GM21515 (cell line): Measurements from ENCODE around the gene CRIP2.
A peak's percentile ranks its signal among the peaks of the same experiment; 100 is the strongest.

Experiments used
- ATAC-seq: cut with Tn5 transposase; IDR thresholded peaks from one replicate; pipeline ENCODE4 v1.9.1; 2021; ENCODE audit not compliant: unreplicated experiment

The CRIP2 gene

DNA sequence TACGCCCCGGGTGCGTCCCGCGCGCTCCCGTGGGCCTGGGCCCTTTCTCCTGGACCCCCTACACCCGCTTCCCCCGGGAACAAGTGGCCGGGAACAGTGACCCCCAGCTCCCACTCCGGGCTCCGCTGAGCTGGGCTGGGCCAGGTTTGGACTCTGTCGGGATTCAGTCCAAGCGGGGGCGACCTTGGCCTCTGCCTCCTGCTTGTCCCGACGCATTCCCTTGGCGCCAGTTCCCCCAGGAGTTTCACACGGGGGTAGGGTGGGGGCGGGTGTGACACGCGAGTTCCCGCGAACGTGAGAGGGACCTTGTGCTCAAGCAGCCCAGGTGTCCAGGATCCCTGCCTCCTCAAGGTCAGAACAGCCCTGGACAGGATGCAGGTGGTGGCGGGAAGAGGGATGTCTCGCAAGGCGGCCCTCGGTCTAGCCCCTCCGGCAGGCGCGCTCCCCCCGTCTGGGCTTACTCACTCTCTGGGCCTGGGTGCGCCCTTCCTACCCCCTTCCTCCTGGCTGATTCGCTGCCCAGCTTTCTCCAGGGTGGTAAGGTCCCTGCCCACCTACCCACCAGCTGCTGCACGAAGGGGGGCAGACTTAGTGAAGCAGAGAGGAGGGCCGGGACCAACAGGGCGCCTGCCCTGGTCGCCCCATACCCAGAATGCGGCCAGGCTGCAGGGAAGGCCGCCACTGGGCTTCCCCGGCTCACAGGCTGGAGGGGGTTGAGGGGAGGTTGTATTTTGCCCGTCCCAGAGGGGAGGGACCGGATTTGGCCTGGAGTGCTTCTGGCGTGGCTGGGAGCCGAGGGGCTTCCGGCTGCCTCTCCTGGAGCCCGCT, 862 bp downstream of the CRIP2 start:
- ATAC-seq: no peak

DNA sequence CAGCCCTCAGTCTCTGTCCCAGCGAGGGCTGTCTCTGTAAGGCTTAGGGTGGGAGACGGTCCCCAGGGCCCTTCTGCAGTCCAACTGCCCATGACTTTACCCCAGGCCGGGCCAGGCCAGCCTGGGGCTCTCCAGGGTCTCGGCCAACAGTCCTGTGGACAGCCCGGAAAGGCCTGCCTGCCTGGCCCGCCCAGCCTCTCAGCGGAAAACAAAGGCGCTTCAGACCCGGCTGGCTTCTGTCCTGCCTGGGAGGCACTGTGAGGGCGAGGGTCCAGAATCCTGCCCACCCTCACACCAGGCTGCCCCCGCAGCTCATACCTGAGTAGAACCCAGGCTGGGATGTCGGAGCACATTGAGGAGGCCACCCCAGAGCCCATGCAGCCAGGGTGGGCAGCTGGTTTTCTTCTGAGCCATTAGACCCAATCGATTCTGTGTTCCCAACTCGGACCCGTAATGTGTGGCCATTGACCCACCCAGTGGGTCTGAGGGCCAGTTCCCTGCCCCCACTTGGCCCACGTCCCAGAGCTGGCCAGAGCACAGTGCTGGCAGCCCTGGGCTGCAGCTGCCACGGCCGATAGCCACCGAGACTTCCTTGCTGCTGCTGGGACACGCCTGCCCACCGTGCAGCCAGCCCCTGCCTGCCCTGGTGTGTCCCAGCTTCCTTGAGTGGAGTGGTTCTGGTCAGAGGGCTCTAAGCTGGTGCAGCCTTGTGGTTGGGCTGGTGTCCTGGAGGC, 1.6 kb downstream of the CRIP2 start:
- no peak for ATAC-seq

DNA sequence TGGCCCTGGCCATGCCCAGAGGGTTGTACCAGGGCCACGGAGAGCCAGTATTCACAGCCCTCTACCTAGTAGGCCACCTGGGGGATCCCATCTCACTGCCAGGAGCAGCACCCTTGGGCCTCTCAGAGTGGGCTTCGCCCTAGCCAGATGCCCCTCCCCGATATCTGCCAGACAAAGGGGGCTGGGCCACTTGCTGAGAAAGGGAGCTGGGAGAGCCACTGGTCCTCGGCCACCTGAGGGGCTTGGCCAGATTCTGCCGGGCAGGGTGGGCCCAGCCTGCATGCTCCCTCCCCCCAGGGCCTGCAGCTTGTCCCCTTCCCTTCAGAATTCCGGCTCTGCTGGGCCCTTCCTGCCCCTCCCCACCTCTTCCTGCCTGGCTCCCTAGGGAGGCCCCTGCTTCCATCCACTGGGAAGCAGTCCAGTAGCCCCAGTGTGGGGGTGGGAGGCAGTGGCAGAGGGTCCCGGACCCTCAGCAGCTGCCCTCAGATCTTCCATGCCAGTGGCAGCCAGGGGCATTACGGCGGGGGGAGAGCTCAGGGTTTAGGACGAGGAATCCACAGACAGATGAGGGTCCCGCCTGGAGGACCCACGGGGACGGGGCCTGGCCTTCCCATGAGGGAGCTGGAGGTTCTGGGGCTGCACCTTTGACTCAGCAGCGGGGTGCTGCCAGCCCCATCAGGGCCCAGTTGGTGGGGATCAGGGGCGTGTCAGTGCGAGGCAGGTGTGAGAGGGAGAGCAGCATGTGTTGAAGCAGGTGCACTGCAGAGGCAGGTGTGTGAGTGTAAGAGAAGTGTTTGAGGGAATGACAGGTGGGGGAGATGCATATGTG, 2.4 kb downstream of the CRIP2 start:
- ATAC-seq: no peak

DNA sequence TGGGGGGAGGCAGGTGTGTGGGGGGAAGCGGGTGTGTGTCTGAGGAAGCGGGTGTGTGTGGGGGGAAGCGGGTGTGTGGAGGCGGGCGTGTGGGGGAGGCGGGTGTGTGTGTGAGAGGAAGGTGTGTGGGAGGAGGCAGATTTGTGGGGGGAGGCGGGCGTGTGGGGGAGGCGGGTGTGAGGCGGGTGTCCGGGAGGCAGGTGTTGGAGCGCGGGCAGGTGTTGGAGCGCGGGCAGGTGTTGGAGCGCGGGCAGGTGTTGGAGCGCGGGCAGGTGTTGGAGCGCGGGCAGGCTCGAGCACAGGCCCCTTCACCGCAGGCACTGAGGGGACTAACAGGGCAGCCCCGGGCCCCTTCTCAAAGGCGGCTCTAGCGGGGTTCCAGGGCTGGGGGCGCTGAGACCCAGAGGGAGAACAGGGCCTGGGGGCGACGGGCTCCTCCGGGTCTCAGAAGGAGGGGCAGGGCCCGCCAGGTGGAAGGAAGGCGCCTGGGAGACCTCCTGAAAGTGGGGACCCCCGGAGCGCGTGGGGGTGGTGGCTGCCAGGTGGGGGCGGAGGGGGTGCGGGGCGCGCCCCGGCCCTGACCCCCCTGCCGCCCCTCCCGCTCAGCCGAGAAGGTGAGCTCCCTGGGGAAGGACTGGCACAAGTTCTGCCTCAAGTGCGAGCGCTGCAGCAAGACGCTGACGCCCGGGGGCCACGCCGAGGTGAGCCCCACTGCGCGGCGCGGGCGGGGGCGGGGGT, 3.2 kb downstream of the CRIP2 start:
- no peak for ATAC-seq

DNA sequence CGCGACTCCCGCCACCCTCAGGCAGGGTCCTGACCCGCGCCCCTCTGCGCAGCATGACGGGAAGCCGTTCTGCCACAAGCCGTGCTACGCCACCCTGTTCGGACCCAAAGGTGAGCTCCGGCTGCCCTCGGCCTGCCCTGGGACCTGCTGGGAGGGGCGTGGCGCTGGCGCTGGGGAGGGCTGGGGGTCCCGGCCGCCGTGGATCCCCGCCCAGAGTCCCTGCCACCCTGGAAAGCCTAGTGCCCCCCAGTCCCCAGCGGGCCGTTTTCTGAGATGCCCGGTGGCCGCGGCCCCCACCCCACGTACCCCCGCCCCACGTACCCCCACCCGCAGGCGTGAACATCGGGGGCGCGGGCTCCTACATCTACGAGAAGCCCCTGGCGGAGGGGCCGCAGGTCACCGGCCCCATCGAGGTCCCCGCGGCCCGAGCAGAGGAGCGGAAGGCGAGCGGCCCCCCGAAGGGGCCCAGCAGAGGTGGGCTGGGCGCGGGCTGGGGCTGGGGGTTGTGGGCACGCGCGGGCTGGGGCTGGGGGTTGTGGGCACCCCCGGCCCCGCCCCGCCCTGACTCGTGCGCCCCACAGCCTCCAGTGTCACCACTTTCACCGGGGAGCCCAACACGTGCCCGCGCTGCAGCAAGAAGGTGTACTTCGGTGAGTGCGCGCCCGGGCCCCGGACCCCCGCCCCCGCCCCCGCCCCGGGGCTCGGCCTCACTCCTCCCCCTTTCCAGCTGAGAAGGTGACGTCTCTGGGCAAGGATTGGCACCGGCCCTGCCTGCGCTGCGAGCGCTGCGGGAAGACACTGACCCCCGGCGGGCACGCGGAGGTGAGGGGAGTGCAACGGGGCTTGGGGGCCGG, 4.0 kb downstream of the CRIP2 start:
- ATAC-seq: no peak

DNA sequence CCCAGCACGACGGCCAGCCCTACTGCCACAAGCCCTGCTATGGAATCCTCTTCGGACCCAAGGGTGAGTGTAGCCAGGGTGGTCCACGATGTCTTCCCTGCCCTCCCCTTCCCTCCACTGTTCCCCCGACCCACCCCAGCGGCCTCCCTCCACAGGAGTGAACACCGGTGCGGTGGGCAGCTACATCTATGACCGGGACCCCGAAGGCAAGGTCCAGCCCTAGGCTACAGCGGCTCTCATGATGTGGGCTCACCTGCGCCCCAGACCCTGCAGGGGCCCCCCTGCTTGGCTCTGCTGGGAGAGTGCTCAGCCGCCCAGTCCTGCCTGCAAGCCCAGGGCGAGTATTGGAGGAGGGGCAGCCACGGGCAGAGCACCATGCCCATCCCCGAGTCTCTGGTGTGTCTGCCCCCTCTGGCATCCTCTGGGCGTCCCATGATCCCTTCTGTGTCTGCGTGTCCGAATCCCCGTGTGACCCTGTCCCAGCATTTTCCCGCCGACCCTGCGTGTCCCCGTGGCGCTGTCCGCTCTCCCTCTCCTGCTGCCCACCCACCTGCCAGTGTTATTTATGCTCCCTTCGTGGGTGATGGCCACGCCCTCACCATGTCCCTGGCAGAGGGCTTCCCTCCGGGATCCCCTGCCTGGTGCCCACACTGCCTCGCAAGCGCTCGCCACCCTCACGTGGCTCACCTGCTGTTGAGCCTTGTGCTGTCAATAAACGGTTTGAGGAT, 5.0 kb downstream of the CRIP2 start:
- no peak for ATAC-seq

DNA sequence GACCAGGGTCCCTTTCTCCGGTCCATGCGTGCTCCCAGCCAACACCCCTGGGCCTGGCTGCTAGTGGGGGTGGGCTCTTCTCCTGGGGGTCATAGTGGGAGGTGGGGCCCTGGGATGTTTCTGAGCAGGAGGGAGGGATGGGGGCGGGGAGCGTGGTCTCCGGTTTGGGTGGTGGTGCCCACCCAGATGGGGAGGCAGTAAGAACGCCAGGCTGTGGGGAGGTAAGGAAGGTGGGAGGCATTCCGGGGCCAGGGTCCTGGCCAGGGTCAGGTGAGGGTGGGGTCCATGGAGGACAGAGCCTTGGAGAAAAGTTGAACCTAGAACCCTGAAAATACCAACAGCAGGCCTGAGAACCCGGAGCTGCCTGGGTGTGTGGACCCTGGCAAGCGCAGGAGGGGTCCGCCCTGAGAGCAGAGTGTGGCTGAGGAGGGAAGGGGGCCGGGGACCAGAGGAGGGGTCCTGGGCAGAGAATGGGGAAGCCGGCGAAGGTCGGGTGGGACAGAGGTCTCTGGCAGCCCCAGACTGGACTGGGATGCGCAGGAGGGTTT, 5.7 kb downstream of the CRIP2 start:
- no peak for ATAC-seq

DNA sequence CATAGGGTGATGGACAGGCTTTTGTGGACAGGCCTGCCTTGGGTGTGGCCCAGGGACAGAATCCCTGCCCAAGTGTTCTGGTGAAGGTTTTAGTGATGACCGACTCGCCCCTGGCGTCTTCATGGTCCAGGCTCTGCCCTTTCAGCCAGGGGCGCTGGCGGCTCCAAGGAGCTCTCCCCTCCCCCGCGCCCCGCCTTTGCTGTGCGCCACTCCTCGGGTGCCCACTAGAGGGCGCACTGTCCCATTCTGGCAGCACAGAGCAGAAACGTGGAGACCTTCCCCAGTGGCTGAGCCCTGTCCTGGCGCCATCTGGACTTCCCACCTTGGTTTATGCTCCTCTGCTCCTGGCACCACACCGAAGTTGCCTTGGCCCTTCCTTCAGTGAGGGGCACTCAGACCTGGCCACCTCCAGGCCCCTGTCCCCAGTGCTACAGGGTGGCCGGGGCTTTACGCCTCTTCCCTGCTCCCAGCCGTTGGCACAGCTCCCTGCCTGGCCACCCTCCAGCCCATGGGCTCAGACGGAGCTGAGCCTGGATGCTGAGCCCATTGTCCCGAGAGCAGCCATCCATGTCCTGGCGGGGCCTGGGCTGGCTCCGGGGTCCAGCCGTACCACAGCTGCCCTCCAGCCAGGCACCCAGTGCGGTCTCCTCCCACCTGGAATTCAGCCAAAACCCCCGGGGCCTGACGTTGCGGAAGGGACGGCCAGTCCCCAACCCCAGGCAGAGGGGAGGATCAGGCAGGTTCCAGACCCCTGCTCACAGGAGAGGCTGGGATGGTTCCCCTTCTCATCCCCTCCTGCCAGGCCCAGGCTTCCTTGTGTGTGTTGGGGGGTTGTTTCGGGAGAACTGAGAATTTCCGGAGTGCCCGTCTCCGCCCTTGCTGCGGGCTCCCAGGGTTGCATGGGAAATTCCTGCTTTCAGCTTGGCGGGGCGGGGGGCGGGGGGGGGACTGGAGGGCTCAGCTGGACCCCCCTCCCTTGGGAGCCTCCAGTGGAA, 6.5 kb downstream of the CRIP2 start:
- ATAC-seq: peak; percentile 49

DNA sequence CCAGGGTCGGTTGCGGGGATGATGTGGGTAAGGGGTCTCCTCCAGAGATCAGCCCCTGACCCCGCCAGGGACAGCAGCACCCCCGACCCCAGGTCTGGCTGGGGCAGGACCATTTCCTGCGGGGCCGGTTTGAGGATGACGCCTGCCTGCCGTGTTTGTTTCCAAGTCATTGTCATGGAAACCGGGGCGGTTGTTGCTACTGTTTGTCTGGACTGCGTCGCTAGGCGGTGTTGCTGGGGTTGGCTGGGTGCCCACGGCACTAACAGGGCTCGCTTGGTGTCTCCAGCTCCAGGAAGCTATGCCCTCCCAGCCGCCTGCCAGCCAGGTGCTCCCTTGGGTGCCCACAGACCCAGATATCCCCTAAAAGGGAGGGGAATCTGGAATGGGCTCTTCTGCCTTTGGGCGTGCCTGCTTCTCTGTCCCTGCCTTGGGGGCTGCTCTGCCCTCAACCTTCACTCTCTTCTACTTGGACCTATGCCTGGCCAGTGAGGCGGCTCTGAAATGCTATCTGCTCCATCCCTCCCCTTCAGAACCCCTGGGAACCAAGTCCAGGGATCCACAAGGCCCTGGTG, 7.4 kb downstream of the CRIP2 start:
- ATAC-seq: peak; percentile 40

DNA sequence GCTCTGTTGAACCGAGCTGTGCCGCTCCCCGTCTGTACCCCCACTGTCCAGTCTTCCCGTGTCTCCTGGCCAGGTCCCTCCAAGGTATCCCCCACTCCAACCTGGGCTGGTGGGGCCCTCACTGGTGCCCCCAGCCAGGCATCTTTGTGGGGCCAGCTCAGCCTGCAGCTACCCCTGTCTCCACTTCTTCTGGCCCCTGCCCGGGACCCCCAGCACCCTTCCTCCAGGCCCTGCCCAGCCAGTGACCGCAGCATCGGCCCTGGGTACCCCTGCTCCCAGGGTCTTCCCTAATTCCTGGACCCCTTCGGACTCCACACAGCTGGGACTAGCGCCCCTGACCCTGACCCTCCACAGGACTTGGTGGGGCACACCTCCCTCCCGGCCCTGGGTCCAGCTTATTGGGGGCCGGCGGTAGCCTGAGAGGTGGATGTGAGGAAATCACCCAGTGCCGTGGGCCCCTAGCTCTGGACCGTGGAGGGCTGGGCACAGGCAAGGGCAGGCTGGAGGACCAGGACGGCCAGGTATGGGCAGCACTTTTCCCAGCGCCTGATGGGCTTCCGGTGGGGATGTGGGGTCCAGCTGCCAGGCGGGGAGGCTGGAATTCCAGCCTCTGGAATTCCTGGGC, 8.0 kb downstream of the CRIP2 start:
- ATAC-seq: no peak

DNA sequence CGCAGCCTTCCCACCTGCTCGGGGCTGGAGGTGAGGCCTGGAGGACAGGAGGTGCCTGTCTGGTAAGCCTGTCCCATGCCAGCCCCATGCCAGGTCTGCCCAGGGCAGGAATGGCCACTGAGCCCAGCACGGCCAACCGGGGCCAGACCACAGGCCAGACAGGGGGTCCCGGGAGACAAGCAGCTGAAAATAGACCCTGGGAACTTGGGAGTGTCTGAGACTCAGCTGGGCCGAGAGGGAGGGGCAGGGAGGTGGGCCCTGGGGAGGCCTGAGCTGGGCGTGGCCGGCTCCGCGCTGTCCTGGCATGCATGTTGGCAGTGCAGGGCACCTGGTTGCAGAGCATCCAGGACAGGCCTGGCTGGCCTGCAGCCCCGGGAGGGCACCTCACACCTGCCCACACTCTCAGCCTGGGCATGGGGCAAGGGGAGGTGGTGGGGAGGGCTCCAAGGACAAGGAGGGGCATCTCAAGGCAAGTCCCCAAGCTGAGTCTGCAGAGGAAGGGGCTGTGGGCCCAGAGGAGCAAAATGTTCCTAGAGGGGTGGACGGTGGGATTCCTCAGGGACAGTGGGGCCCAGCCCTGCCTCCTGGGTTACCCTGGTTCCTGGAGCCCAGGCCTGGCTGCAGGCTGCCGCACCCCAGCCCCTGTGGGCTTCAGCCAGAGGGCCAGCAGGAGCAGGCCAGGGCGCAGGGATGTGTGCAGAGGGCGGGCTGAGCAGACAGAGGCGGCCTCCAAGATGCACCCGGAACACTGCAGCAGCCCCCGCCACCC, 8.9 kb downstream of the CRIP2 start:
- no peak for ATAC-seq

DNA sequence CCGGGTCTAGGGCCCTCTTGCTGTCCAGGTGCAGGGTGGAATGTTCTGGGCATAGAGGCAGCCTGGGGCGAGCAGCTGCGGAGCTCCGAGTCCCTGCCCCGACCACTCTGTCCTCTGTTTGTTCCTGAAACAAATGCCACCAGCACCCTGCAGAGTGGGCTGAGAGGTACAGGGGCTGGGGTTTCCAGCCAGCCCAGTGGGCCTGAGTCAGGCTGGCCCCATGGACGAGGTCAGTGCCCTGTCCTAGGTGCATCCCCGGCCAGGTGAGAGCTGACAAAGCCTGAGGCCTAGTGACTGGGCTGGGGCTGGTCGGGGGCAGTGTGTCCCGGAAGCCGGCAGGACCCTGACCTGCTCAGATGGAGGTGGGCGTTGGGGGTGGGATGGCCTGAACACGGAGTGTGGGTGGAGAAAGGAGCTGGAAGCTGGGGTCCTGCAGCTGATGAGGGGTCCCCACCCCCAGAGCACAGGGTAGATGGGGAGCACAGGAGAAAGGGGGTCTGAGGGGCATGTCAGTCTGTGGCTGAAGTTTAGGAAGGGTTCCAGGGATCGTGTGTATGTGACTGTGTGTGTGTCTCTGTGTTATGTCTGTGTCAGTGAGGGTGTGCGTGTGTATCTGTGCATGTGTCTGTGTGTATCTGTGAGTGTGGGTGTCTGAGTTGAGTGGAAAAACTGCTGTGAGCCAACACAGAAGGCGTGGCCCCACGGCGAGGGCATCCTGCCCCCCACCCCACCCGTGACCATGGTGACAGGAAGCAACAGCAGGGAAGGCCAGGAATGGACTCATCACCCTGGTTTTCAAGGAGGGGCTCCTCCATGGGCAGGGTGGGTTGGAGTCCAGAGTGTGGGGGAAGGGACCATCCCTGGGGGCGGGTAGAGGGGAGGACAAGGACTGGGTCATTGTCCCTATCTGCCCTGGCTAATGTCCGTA, 9.7 kb downstream of the CRIP2 start:
- no peak for ATAC-seq

DNA sequence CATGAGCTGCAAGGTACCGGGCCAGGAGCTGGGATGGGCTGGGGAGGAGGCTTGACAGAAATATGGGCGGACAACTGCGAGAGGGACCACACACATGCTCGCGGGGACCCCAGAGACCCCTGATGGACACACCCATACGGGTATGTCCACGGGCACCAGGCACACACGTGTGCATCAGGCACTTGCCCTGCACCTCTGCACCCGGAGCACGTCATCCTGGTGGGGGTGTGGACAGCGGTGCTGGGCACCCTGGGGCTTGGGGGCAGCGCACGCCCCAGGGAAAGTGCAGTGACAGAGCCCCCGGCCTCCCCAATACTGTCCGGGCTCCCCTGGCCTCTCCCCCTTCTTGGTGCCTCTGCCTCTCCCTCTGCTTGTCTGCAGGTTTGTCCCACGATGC, 10.4 kb downstream of the CRIP2 start:
- no peak for ATAC-seq

DNA sequence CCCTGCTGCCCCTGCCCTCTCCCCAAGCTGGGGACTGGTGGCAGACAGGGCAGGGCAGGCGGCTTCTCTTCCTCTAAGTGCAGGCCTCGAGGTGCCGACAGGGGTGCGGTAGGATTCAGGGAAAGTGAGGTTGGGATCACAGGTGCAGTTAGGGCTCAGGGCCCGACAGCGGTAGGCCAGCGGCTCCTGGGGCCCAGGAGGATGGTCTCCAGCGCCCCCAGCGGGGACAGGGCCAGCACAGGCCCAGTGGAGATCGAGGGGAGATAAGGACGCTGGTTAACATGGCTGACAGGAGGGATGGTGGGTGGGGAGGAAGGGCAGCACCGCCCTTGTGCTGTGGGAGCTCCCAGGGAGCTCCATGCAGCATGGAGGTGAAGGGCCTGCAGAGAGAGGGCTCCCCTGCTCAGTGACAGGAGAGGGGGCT, 11.1 kb downstream of the CRIP2 start:
- no peak for ATAC-seq
